Caco-2 (cell line): ENCODE measurements around the gene ADGRB2. TPM values are rescaled to one million over a fixed set of nuclear protein-coding genes. Genes with fewer than 3 reads are reported as not detected.

ENCODE experiments used
- BruUV-seq: library from RNA; stranded (reverse); fragments of 400-500 nt; replicated peaks from 2 replicates; lab custom pipeline; 2021; lab: Mats Ljungman, UMichigan
- CTCF ChIA-PET: fragments of 300-600 bp; sonication (Branson Sonifier 250); formaldehyde crosslinking; loops from one replicate; lab custom pipeline; 2022; ENCODE audit warnings: antibody characterized with exemption; lab: Charles Lee
- POLR2A ChIA-PET: fragments of 300-600 bp; sonication (Branson Sonifier 250); formaldehyde crosslinking; loops from one replicate; lab custom pipeline; 2022; ENCODE audit warnings: antibody characterized with exemption; lab: Charles Lee
- DNase-seq, 2 experiments: peaks; one replicate each; pipeline versions ENCODE4 v3.0.0 to v3.0.0-alpha.2; 2020 to 2022
- H3K27me3 ChIP-seq: replicated peaks from 2 replicates; pipeline ENCODE4 v1.6.0; 2011; ENCODE audit warnings: low read length; ENCODE audit not compliant: control insufficient read depth, insufficient read depth
- H3K36me3 ChIP-seq: 2 replicates; pipeline ENCODE4 v1.5.1; 2011; ENCODE audit warnings: low read length; ENCODE audit not compliant: control insufficient read depth, insufficient read depth
- H3K4me1 ChIP-seq: fragments of 250-450 bp; sonication (Bioruptor Pico); 2 replicates; pipeline ENCODE4 v1.5.1; 2020; ENCODE audit warnings: mild to moderate bottlenecking
- H3K4me3 ChIP-seq: 2 replicates; pipeline ENCODE4 v1.5.1; 2011; ENCODE audit warnings: low read depth, mild to moderate bottlenecking, control low read depth, low read length
- H3K9me3 ChIP-seq: fragments of 250-450 bp; sonication (Bioruptor Pico); 2 replicates; pipeline ENCODE4 v1.5.1; 2020; ENCODE audit warnings: mild to moderate bottlenecking, moderate library complexity
- H3K27ac Mint-ChIP-seq: one replicate; pipeline ENCODE4 v1.8.0; 2022; ENCODE audit warnings: mixed read lengths; ENCODE audit not compliant: unreplicated experiment
- H3K27me3 Mint-ChIP-seq: one replicate; pipeline ENCODE4 v1.8.0; 2022; ENCODE audit warnings: mixed read lengths; ENCODE audit not compliant: insufficient read depth, unreplicated experiment
- H3K36me3 Mint-ChIP-seq: one replicate; pipeline ENCODE4 v1.8.0; 2022; ENCODE audit warnings: mild to moderate bottlenecking, mixed read lengths; ENCODE audit not compliant: insufficient read depth, unreplicated experiment
- H3K4me1 Mint-ChIP-seq: one replicate; pipeline ENCODE4 v1.8.0; 2022; ENCODE audit warnings: low read depth, mixed read lengths; ENCODE audit not compliant: unreplicated experiment
- H3K4me3 Mint-ChIP-seq: one replicate; pipeline ENCODE4 v1.8.0; 2022; ENCODE audit warnings: mild to moderate bottlenecking, moderate library complexity, mixed read lengths; ENCODE audit not compliant: unreplicated experiment
- H3K9me3 Mint-ChIP-seq: one replicate; pipeline ENCODE4 v1.8.0; 2022; ENCODE audit warnings: mixed read lengths; ENCODE audit not compliant: unreplicated experiment
- CTCF ChIP-seq, 2 experiments: fragments of 200-600 bp in 1 of 2; IDR thresholded peaks; 1 replicate in 1 of 2; 2 replicates in 1 of 2; pipeline versions ENCODE4 v1.5.1 to v1.8.0; 2011 to 2022; ENCODE audit warnings: antibody characterized with exemption in 1 of 2, control low read depth in 1 of 2, inconsistent platforms in 1 of 2, low read depth in 1 of 2, low read length in 1 of 2, mild to moderate bottlenecking in 1 of 2, moderate library complexity in 1 of 2; ENCODE audit not compliant: insufficient read depth in 1 of 2, severe bottlenecking in 1 of 2, unreplicated experiment in 1 of 2
- intact Hi-C: fragments of 100-400 bp; cut with micrococcal nuclease; formaldehyde crosslinking; loops from one replicate; pipeline ENCODE4 v1.10.0; 2022; ENCODE audit not compliant: unreplicated experiment
- total RNA-seq: library from RNA; stranded (reverse); gene quantifications from 2 replicates; pipeline ENCODE4 v1.2.3, GENCODE V29; 2022

ADGRB2 gene
- total RNA-seq, 1 experiment from 2014 or later = 2.2 TPM

GRCh38 chr1:31799196-31799894 is 35.2 kb upstream of the ADGRB2 start:
- Histone ChIP-seq H3K27me3 (no peaks in the 10 kb centered on the region), H3K4me3 (no peak overlapping the region), H3K9me3 (no peaks in the 10 kb centered on the region), H3K4me1 (no peaks in the 10 kb centered on the region), H3K36me3 (no peaks in the 10 kb centered on the region)
- H3K4me1 Mint-ChIP-seq = peaks cover 2% of the 10 kb centered on the region
- ChIA-PET POLR2A (no interaction called here), CTCF (interaction anchor here (3.0 kb wide), 1 partner anchor 10 kb away, joined by 18 read pairs; no protein-coding TSS in a partner anchor)
- no peak for TF ChIP-seq CTCF (IDR thresholded peaks at IDR 0.05; ENCODE audit: insufficient read depth in 1 of 2, low read depth in 1 of 2, low read length in 1 of 2, severe bottlenecking in 1 of 2, unreplicated experiment in 1 of 2)
- no peak for DNase-seq
- H3K27ac Mint-ChIP-seq = no peak overlapping the region
- no peaks in the 10 kb centered on the region for H3K36me3 Mint-ChIP-seq
- intact Hi-C loops = no loop called here
- H3K4me3 Mint-ChIP-seq = no peak overlapping the region
- H3K27me3 Mint-ChIP-seq = no peaks in the 10 kb centered on the region
- no peaks in the 10 kb centered on the region for H3K9me3 Mint-ChIP-seq
- BruUV-seq = no TSS peak

- BruUV-seq = no TSS peak
- H3K4me3 ChIP-seq = no peak overlapping the region
- Mint-ChIP-seq H3K4me3 (no peak overlapping the region), H3K9me3 (no peaks in the 10 kb centered on the region), H3K36me3 (no peaks in the 10 kb centered on the region), H3K27me3 (no peaks in the 10 kb centered on the region), H3K27ac (no peak overlapping the region), H3K4me1 (no peaks in the 10 kb centered on the region)
- no peaks in the 10 kb centered on the region for H3K4me1 ChIP-seq
- H3K9me3 ChIP-seq = no peaks in the 10 kb centered on the region
- DNase-seq = no peak
- no peaks in the 10 kb centered on the region for H3K36me3 ChIP-seq
- no peaks in the 10 kb centered on the region for H3K27me3 ChIP-seq
- POLR2A ChIA-PET = no interaction called here
- CTCF ChIA-PET = interaction anchor here (3.0 kb wide), 1 partner anchor 10 kb away, joined by 18 read pairs; no protein-coding TSS in a partner anchor
- intact Hi-C loops = no loop called here
- TF ChIP-seq CTCF (IDR thresholded peaks at IDR 0.05; ENCODE audit: insufficient read depth in 1 of 2, low read depth in 1 of 2, low read length in 1 of 2, severe bottlenecking in 1 of 2, unreplicated experiment in 1 of 2) = no peak
Observed at GRCh38 chr1:31798433-31799195, 34.5 kb upstream of the ADGRB2 start.

- Mint-ChIP-seq H3K36me3 (no peaks in the 10 kb centered on the region), H3K27me3 (no peaks in the 10 kb centered on the region), H3K27ac (no peak overlapping the region), H3K4me1 (no peaks in the 10 kb centered on the region), H3K4me3 (no peak overlapping the region), H3K9me3 (no peaks in the 10 kb centered on the region)
- Histone ChIP-seq H3K27me3 (no peaks in the 10 kb centered on the region), H3K4me3 (no peak overlapping the region), H3K36me3 (no peaks in the 10 kb centered on the region), H3K9me3 (no peaks in the 10 kb centered on the region), H3K4me1 (no peaks in the 10 kb centered on the region)
- TF ChIP-seq CTCF (IDR thresholded peaks at IDR 0.05; ENCODE audit: insufficient read depth in 1 of 2, low read depth in 1 of 2, low read length in 1 of 2, severe bottlenecking in 1 of 2, unreplicated experiment in 1 of 2) = no peak
- POLR2A ChIA-PET = no interaction called here
- intact Hi-C loops = no loop called here
- CTCF ChIA-PET = interaction anchor here (3.0 kb wide), 1 partner anchor 9 kb away, joined by 18 read pairs; no protein-coding TSS in a partner anchor
- no peak for DNase-seq
- BruUV-seq = no TSS peak
Observed at GRCh38 chr1:31798086-31798432, 33.9 kb upstream of the ADGRB2 start.
